K562 (cell line): ENCODE results near the gene SCRN2. TPM values are rescaled to one million over a fixed set of nuclear protein-coding genes. Genes with fewer than 3 reads are reported as not detected.

Source experiments
- CAMTA2 ChIP-seq: fragments of 250-450 bp; sonication (Bioruptor Pico); conservative IDR thresholded peaks from 2 replicates; pipeline ENCODE4 v1.5.1; 2022
- HDAC3 ChIP-seq: fragments of 450-650 bp; IDR thresholded peaks from 2 replicates; pipeline ENCODE4 v1.6.1; 2018; ENCODE audit warnings: borderline replicate concordance, mild to moderate bottlenecking, moderate library complexity; ENCODE audit not compliant: partially characterized antibody
- KDM2B ChIP-seq: fragments of 250-450 bp; sonication (Bioruptor Pico); IDR thresholded peaks from 2 replicates; pipeline ENCODE4 v1.8.0; 2021; ENCODE audit warnings: mild to moderate bottlenecking, moderate library complexity
- MAZ ChIP-seq, 2 experiments: fragments of 450-650 bp in 1 of 2; sonication (generic) in 1 of 2; formaldehyde crosslinking; IDR thresholded peaks in 1 of 2; conservative IDR thresholded peaks in 1 of 2; 2 replicates each; pipeline versions ENCODE4 v1.4.0 to v1.5.0; 2020; ENCODE audit warnings: mild to moderate bottlenecking in 1 of 2, missing genetic modification reagents in 1 of 2
- PHB ChIP-seq: fragments of 250-450 bp; sonication (Bioruptor Pico); IDR thresholded peaks from 2 replicates; pipeline ENCODE4 v1.5.0; 2021
- RAD21 ChIP-seq, 2 experiments: fragments of 250-450 bp in 1 of 2; fragments of 450-650 bp in 1 of 2; sonication (Bioruptor Pico) in 1 of 2; formaldehyde crosslinking in 1 of 2; IDR thresholded peaks in 1 of 2; conservative IDR thresholded peaks in 1 of 2; 2 replicates each; pipeline versions ENCODE4 v1.4.0 to v1.8.0; 2020 to 2022; ENCODE audit warnings: mild to moderate bottlenecking in 2 of 2, moderate library complexity in 1 of 2
- SMAD1 ChIP-seq: fragments of 150-350 bp; IDR thresholded peaks from 2 replicates; pipeline ENCODE4 v1.6.1; 2014; ENCODE audit warnings: low read length, low read depth; ENCODE audit not compliant: partially characterized antibody
- SMC3 ChIP-seq: conservative IDR thresholded peaks from 2 replicates; pipeline ENCODE4 v1.6.1; 2011; ENCODE audit warnings: low read depth, low read length, improper control_type of control experiment; ENCODE audit not compliant: insufficient read depth
- STAG1 ChIP-seq: sonication (generic); formaldehyde crosslinking; IDR thresholded peaks from 2 replicates; pipeline ENCODE4 v1.5.0; 2020; ENCODE audit warnings: missing genetic modification reagents, borderline replicate concordance
- ZNF232 ChIP-seq: sonication (generic); formaldehyde crosslinking; IDR thresholded peaks from 2 replicates; pipeline ENCODE4 v1.8.0; 2022; ENCODE audit warnings: mild to moderate bottlenecking, missing genetic modification reagents
- ZNF407 ChIP-seq: fragments of 450-650 bp; IDR thresholded peaks from 2 replicates; pipeline ENCODE4 v1.6.1; 2016; ENCODE audit warnings: low read depth
- ZNF592 ChIP-seq: fragments of 450-650 bp; IDR thresholded peaks from 2 replicates; pipeline ENCODE4 v1.6.1; 2017; ENCODE audit warnings: antibody characterized with exemption, mild to moderate bottlenecking
- ZNF644 ChIP-seq: fragments of 200-800 bp; sonication (Bioruptor generic); IDR thresholded peaks from 2 replicates; pipeline ENCODE4 v1.6.1; 2016; ENCODE audit warnings: low read depth, missing genetic modification characterization, missing compliant biosample characterization
- polyA plus RNA-seq, 8 experiments: library from polyadenylated mRNA; depleted of rRNA in 4 of 8; stranded (reverse) in 5 of 8; unstranded in 3 of 8; fragments of >200 nt; fragmentation: Nextera tagmentation in 2 of 8; fragmentation: Illumina TruSeq in 1 of 8; extraction: Ambion mirVana in 2 of 8; extraction: Trizol in 1 of 8; gene quantifications; 2 replicates each; pipeline versions ENCODE4 v1.2.1 to v1.2.3, GENCODE V29; 2011 to 2014; ENCODE audit warnings: inconsistent platforms in 1 of 8, missing spikeins in 1 of 8
- total RNA-seq, 7 experiments: library from RNA; depleted of rRNA in 6 of 7; stranded (reverse); fragments of >200 nt in 6 of 7; fragmentation: Illumina TruSeq in 2 of 7; extraction: Trizol in 2 of 7; gene quantifications; 2 replicates each; pipeline versions ENCODE4 v1.2.1 to v1.2.3, GENCODE V29; 2011 to 2021; ENCODE audit warnings: low replicate concordance in 1 of 7

The SCRN2 gene
- total and polyA plus RNA-seq, 9 of the 15 experiments (the other 6 are each of a cell fraction or from before 2014, with no cell fraction given), result 0.25 to 32.9 (median 13.6) TPM

- TF ChIP-seq MAZ (CRISPR knock-in tag; conservative IDR thresholded peaks at IDR 0.05 in 1 of 2, IDR thresholded peaks at IDR 0.05 in 1 of 2), result no peak
- TF ChIP-seq HDAC3, result no peak
- no peak for TF ChIP-seq ZNF232 (CRISPR knock-in tag)
- no peak for TF ChIP-seq SMAD1
- TF ChIP-seq PHB, result no peak
- no peak for TF ChIP-seq ZNF592
- peak; percentile 51 for TF ChIP-seq SMC3
- no peak for TF ChIP-seq KDM2B (CRISPR knock-in tag)
- TF ChIP-seq STAG1 (CRISPR knock-in tag), result peak; percentile 75; the same call in 1 of the 2 replicates
- peak; percentile 42 to 76 for TF ChIP-seq RAD21 (CRISPR knock-in tag; conservative IDR thresholded peaks at IDR 0.05 in 1 of 2, IDR thresholded peaks at IDR 0.05 in 1 of 2)
- no peak for TF ChIP-seq ZNF644
- no peak for TF ChIP-seq ZNF407
- no peak for TF ChIP-seq CAMTA2 (CRISPR knock-in tag)
Observed at GRCh38 chr17:47789611-47790561, 51.2 kb downstream of the SCRN2 start (continued).
